HCT116 (cell line): ENCODE measurements around the gene SRA1. TPM values are rescaled to one million over a fixed set of nuclear protein-coding genes. Genes with fewer than 3 reads are reported as not detected.

Experiments
- ATAC-seq: fragments of 200-7000 bp; cut with Tn5 transposase; 2 replicates; pipeline ENCODE4 v1.9.1; 2020; ENCODE audit warnings: mild to moderate bottlenecking, moderate library complexity
- BruUV-seq: library from RNA; stranded (reverse); fragments of 400-500 nt; replicated peaks from 2 replicates; lab custom pipeline; 2021; lab: Mats Ljungman, UMichigan
- CTCF ChIA-PET: fragments of 300-600 bp; sonication (Branson Sonifier 250); formaldehyde crosslinking; loops from one replicate; lab custom pipeline; 2021; ENCODE audit warnings: antibody characterized with exemption; lab: Charles Lee
- POLR2A ChIA-PET: fragments of 300-600, 350-600 bp; sonication (Branson Sonifier 250); formaldehyde crosslinking; loops from one replicate; lab custom pipeline; 2021; ENCODE audit warnings: antibody characterized with exemption; lab: Charles Lee
- RAD21 ChIA-PET, 2 experiments: fragments of 300-600 bp; sonication (Branson Sonifier 250); formaldehyde crosslinking; loops; one replicate each; lab custom pipeline; 2023; ENCODE audit warnings: low total read pairs in 2 of 2; ENCODE audit not compliant: uncharacterized antibody in 2 of 2, unreplicated experiment in 2 of 2, low non-redundant PET in 1 of 2; lab: Charles Lee
- DNase-seq: peaks from one replicate; pipeline ENCODE4 v3.0.0-alpha.2; 2010; ENCODE audit warnings: low read depth, low spot score
- H2AFZ ChIP-seq: fragments of 200-600 bp; shearing (Covaris generic), sonication (generic); 2 replicates; pipeline ENCODE4 v1.6.1; 2017; ENCODE audit warnings: low read depth, mixed run types, mixed read lengths, antibody characterized with exemption, low read length; ENCODE audit not compliant: poor library complexity, severe bottlenecking
- H3K27ac ChIP-seq: 2 replicates; pipeline ENCODE4 v1.5.1; 2012; ENCODE audit warnings: low read depth, low read length
- H3K27me3 ChIP-seq: fragments of 200-600 bp; sonication (generic); 2 replicates; pipeline ENCODE4 v1.6.1; 2016; ENCODE audit warnings: mixed run types, low read length, mixed read lengths; ENCODE audit not compliant: insufficient read depth
- H3K36me3 ChIP-seq, 2 experiments: fragments of 200-500 bp in 1 of 2; fragments of 200-600 bp in 1 of 2; sonication (Bioruptor generic) in 1 of 2; sonication (generic) in 1 of 2; 2 replicates each; pipeline versions ENCODE4 v1.5.1 to v1.6.1; 2014 to 2016; ENCODE audit warnings: low read length in 2 of 2, inconsistent platforms in 1 of 2, mixed read lengths in 1 of 2, mixed run types in 1 of 2; ENCODE audit not compliant: insufficient read depth in 2 of 2, control insufficient read depth in 1 of 2
- H3K4me1 ChIP-seq, 2 experiments: fragments of 200-600 bp in 1 of 2; sonication (generic) in 1 of 2; 2 replicates each; pipeline versions ENCODE4 v1.5.1 to v1.6.1; 2012 to 2017; ENCODE audit warnings: low read length in 2 of 2, inconsistent platforms in 1 of 2, mild to moderate bottlenecking in 1 of 2, mixed read lengths in 1 of 2, mixed run types in 1 of 2, moderate library complexity in 1 of 2; ENCODE audit not compliant: insufficient read depth in 2 of 2, control insufficient read depth in 1 of 2
- H3K4me2 ChIP-seq: fragments of 200-600 bp; sonication (generic); 2 replicates; pipeline ENCODE4 v1.6.1; 2017; ENCODE audit warnings: mixed run types, low read length, mixed read lengths
- H3K4me3 ChIP-seq, 2 experiments: fragments of 200-600 bp in 1 of 2; sonication (generic) in 1 of 2; replicated peaks in 1 of 2; 2 replicates each; pipeline ENCODE4 v1.5.1; 2011 to 2016; ENCODE audit warnings: low read length in 2 of 2, control low read depth in 1 of 2, low read depth in 1 of 2, mild to moderate bottlenecking in 1 of 2, mixed read lengths in 1 of 2, mixed run types in 1 of 2
- H3K79me2 ChIP-seq: fragments of 200-600 bp; sonication (generic); 2 replicates; pipeline ENCODE4 v1.6.1; 2017; ENCODE audit warnings: mild to moderate bottlenecking, mixed run types, low read length, moderate library complexity, mixed read lengths; ENCODE audit not compliant: insufficient read depth
- H3K9ac ChIP-seq: fragments of 200-600 bp; sonication (generic); 2 replicates; pipeline ENCODE4 v1.6.1; 2016; ENCODE audit warnings: low read length, mixed read lengths
- H3K9me2 ChIP-seq: fragments of 200-600 bp; sonication (generic), shearing (Covaris generic); 2 replicates; pipeline ENCODE4 v1.6.1; 2017; ENCODE audit warnings: mixed run types, mild to moderate bottlenecking, moderate library complexity; ENCODE audit not compliant: insufficient read depth
- H3K9me3 ChIP-seq, 2 experiments: fragments of 200-500 bp in 1 of 2; fragments of 200-600 bp in 1 of 2; sonication (Bioruptor generic) in 1 of 2; sonication (generic) in 1 of 2; 2 replicates each; pipeline ENCODE4 v1.6.1; 2014 to 2017; ENCODE audit warnings: low read length in 2 of 2, mixed read lengths in 2 of 2, inconsistent platforms in 1 of 2, low read depth in 1 of 2, mild to moderate bottlenecking in 1 of 2, mixed run types in 1 of 2, moderate library complexity in 1 of 2; ENCODE audit not compliant: control insufficient read depth in 1 of 2, insufficient read depth in 1 of 2
- H4K20me1 ChIP-seq: fragments of 200-600 bp; sonication (generic), shearing (Covaris generic); 2 replicates; pipeline ENCODE4 v1.6.1; 2017; ENCODE audit warnings: mixed run types, mild to moderate bottlenecking, moderate library complexity; ENCODE audit not compliant: insufficient read depth
- ATF3 ChIP-seq: IDR thresholded peaks from 2 replicates; pipeline ENCODE4 v1.6.1; 2012
- CEBPB ChIP-seq: IDR thresholded peaks from 2 replicates; pipeline ENCODE4 v1.6.1; 2012; ENCODE audit warnings: low read depth
- FOSL1 ChIP-seq: IDR thresholded peaks from 2 replicates; pipeline ENCODE4 v1.6.1; 2012; ENCODE audit warnings: low read depth
- JUND ChIP-seq: IDR thresholded peaks from 2 replicates; pipeline ENCODE4 v1.6.1; 2012
- POLR2AphosphoS5 ChIP-seq: IDR thresholded peaks from 2 replicates; pipeline ENCODE4 v1.6.1; 2011; ENCODE audit warnings: mild to moderate bottlenecking, low read depth, low read length, moderate library complexity
- SRF ChIP-seq: IDR thresholded peaks from 2 replicates; pipeline ENCODE4 v1.6.1; 2012; ENCODE audit warnings: low read depth
- YY1 ChIP-seq: IDR thresholded peaks from 2 replicates; pipeline ENCODE4 v1.6.1; 2011; ENCODE audit warnings: low read length, low read depth, moderate library complexity, mild to moderate bottlenecking; ENCODE audit not compliant: insufficient replicate concordance; ENCODE audit errors: extremely low read depth
- ZFX ChIP-seq: fragments of 450-650 bp; IDR thresholded peaks from 2 replicates; pipeline ENCODE4 v1.6.1; 2017
- intact Hi-C: fragments of 100-400 bp; cut with micrococcal nuclease; formaldehyde crosslinking; loops from 2 replicates; pipeline ENCODE4 v1.10.0; 2022
- total RNA-seq: library from RNA; stranded (reverse); gene quantifications from one replicate; pipeline ENCODE4 v1.2.1, GENCODE V29; 2021; ENCODE audit not compliant: unreplicated experiment
- TF ChIP-seq, protein P1 (sequence below): IDR thresholded peaks from 2 replicates; pipeline ENCODE4 v1.6.1; 2011; ENCODE audit warnings: mild to moderate bottlenecking, low read length, moderate library complexity; ENCODE audit not compliant: insufficient replicate concordance; ENCODE audit errors: extremely low read depth

The SRA1 gene
- total RNA-seq, 1 experiment from 2014 or later: 41.7 TPM

DNA sequence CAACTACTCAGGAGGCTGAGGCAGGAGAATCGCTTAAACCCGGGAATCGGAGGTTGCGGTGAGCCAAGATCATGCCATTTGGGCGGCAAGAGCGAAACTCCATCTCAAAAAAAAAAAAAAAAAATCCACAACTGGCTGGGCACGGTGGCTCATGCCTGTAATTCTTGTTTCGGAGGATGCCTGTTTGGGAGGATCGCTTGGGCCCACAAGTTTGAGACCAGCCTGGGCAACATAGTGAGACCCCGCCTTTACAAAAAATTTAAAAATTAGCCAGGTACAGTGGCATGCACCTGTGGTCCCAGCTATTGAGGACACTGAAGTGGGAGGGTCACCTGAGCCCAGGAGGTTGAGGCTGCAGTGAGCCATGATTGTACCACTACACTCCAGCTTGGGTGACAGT is 11.7 kb downstream of the SRA1 start:
- H3K27me3 ChIP-seq: no peaks in the 10 kb centered on the region
- ATAC-seq: no peak
- TF ChIP-seq ZFX (no peak), JUND (no peak), SRF (no peak), FOSL1 (no peak), ATF3 (no peak), YY1 (no peak)
- TF ChIP-seq, all 23 proteins: peak for 0
- ChIA-PET RAD21 (no interaction called here), POLR2A (interaction anchor here (0.7 kb wide), 1 partner anchor 224 kb away, joined by 3 read pairs; no protein-coding TSS in a partner anchor), CTCF (no interaction called here)
- Histone ChIP-seq H3K9me3 (no peaks in the 10 kb centered on the region), H3K9me2 (no peaks in the 10 kb centered on the region), H3K27ac (no peak overlapping the region), H4K20me1 (no peaks in the 10 kb centered on the region), H3K4me2 (no peak overlapping the region), H3K4me3 (no peak overlapping the region), H3K36me3 (peaks cover 18 to 28% of the 10 kb centered on the region in 2 experiments; a peak in 3 of 4 replicates), H3K4me1 (peaks cover 2 to 25% of the 10 kb centered on the region in 2 experiments; a peak in 3 of 4 replicates), H3K9ac (no peak overlapping the region), H2AFZ (no peak overlapping the region), H3K79me2 (peaks cover 12% of the 10 kb centered on the region; the same call in 1 of the 2 replicates)
- intact Hi-C loops: no loop called here
- BruUV-seq: no TSS peak
- DNase-seq: no peak

DNA sequence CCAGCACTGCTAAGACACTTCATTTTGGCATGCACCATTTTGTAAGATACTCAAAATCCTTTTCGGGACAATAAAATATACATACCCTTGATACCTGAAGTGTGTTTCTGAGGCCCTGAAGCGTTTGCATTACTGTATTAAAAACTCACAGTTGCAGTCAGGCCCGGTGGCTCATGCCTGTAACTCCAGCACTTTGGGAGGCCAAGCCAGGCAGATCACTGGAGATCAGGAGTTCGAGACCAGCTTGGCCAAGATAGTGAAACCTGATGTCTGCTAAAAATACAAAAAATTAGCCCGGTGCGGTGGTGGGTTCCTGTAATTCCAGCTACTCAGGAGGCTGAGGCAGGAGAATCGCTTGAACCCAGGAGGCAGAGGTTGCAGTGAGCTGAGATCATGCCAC is 12.3 kb downstream of the SRA1 start:
- Histone ChIP-seq H3K27me3 (no peaks in the 10 kb centered on the region), H2AFZ (no peak overlapping the region), H3K9ac (no peak overlapping the region), H3K4me2 (no peak overlapping the region), H3K27ac (no peak overlapping the region), H4K20me1 (no peaks in the 10 kb centered on the region), H3K4me3 (no peak overlapping the region)
- DNase-seq (no peak), ATAC-seq (no peak)
- TF ChIP-seq, protein P1, sequence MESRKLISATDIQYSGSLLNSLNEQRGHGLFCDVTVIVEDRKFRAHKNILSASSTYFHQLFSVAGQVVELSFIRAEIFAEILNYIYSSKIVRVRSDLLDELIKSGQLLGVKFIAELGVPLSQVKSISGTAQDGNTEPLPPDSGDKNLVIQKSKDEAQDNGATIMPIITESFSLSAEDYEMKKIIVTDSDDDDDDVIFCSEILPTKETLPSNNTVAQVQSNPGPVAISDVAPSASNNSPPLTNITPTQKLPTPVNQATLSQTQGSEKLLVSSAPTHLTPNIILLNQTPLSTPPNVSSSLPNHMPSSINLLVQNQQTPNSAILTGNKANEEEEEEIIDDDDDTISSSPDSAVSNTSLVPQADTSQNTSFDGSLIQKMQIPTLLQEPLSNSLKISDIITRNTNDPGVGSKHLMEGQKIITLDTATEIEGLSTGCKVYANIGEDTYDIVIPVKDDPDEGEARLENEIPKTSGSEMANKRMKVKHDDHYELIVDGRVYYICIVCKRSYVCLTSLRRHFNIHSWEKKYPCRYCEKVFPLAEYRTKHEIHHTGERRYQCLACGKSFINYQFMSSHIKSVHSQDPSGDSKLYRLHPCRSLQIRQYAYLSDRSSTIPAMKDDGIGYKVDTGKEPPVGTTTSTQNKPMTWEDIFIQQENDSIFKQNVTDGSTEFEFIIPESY: no peak
- TF ChIP-seq CEBPB (no peak), FOSL1 (no peak), POLR2AphosphoS5 (no peak)
- TF ChIP-seq, all 23 proteins: peak for 0
- CTCF ChIA-PET: no interaction called here
- intact Hi-C loops: no loop called here
- H3K4me1 ChIP-seq: peaks cover 2 to 25% of the 10 kb centered on the region in 2 experiments; a peak in 3 of 4 replicates
- H3K36me3 ChIP-seq: peaks cover 13 to 28% of the 10 kb centered on the region in 2 experiments; a peak in 3 of 4 replicates
- peaks cover 12% of the 10 kb centered on the region; the same call in 1 of the 2 replicates for H3K79me2 ChIP-seq
- RAD21 ChIA-PET: no interaction called here
- no TSS peak for BruUV-seq
- POLR2A ChIA-PET: no interaction called here
- H3K9me2 ChIP-seq: no peaks in the 10 kb centered on the region
- H3K9me3 ChIP-seq: no peaks in the 10 kb centered on the region
